HepG2 (cell line): Measurements from ENCODE around the gene EFCAB13. TPM values are rescaled to one million over a fixed set of nuclear protein-coding genes. Genes with fewer than 3 reads are reported as not detected.

ENCODE experiments used
- EP300 ChIP-seq, 3 experiments: sonication (generic) in 1 of 3; formaldehyde crosslinking in 1 of 3; IDR thresholded peaks; 2 replicates each; pipeline versions ENCODE4 v1.5.1 to v1.6.1; 2011 to 2020; ENCODE audit warnings: low read depth in 2 of 3, low read length in 2 of 3, borderline replicate concordance in 1 of 3, improper control_type of control experiment in 1 of 3, mild to moderate bottlenecking in 1 of 3, missing genetic modification reagents in 1 of 3, moderate library complexity in 1 of 3
- HNF4G ChIP-seq, 2 experiments: sonication (generic) in 1 of 2; formaldehyde crosslinking in 1 of 2; IDR thresholded peaks; 2 replicates each; pipeline versions ENCODE4 v1.4.0 to v1.6.1; 2011 to 2020; ENCODE audit warnings: borderline replicate concordance in 2 of 2, low read depth in 2 of 2, mild to moderate bottlenecking in 2 of 2, low read length in 1 of 2, missing genetic modification reagents in 1 of 2, moderate library complexity in 1 of 2
- IRX3 ChIP-seq: sonication (generic); formaldehyde crosslinking; IDR thresholded peaks from 2 replicates; pipeline ENCODE4 v1.8.1; 2023; ENCODE audit warnings: mild to moderate bottlenecking, low read depth, missing genetic modification reagents, borderline replicate concordance
- JUN ChIP-seq: sonication (generic); formaldehyde crosslinking; IDR thresholded peaks from 2 replicates; pipeline ENCODE4 v1.4.0; 2020; ENCODE audit warnings: mild to moderate bottlenecking, missing genetic modification reagents
- KDM5B ChIP-seq: sonication (generic); formaldehyde crosslinking; IDR thresholded peaks from 2 replicates; pipeline ENCODE4 v1.4.0; 2020; ENCODE audit warnings: missing genetic modification reagents, mild to moderate bottlenecking, borderline replicate concordance
- MBNL3 ChIP-seq: fragments of 250-450 bp; sonication (Bioruptor Pico); conservative IDR thresholded peaks from 2 replicates; pipeline ENCODE4 v1.8.0; 2022; ENCODE audit warnings: mild to moderate bottlenecking, inconsistent platforms
- MXI1 ChIP-seq: IDR thresholded peaks from 3 replicates; pipeline ENCODE4 v1.6.1; 2012; ENCODE audit warnings: low read depth, low read length, inconsistent platforms, borderline replicate concordance
- YEATS2 ChIP-seq: sonication (generic); formaldehyde crosslinking; IDR thresholded peaks from 2 replicates; pipeline ENCODE4 v1.4.0; 2020; ENCODE audit warnings: missing genetic modification reagents, borderline replicate concordance
- ZFP1 ChIP-seq: IDR thresholded peaks from 2 replicates; pipeline ENCODE4 v1.6.1; 2016
- ZNF17 ChIP-seq: sonication (generic); formaldehyde crosslinking; IDR thresholded peaks from 2 replicates; pipeline ENCODE4 v1.5.0; 2020; ENCODE audit warnings: mild to moderate bottlenecking, missing genetic modification reagents
- ZNF543 ChIP-seq: sonication (generic); formaldehyde crosslinking; IDR thresholded peaks from 2 replicates; pipeline ENCODE4 v1.4.0; 2020; ENCODE audit warnings: mild to moderate bottlenecking, missing genetic modification reagents
- polyA plus RNA-seq, 8 experiments: library from polyadenylated mRNA; depleted of rRNA in 3 of 8; stranded (reverse) in 7 of 8; unstranded in 1 of 8; fragments of >200 nt; fragmentation: Illumina TruSeq in 4 of 8; extraction: Trizol in 4 of 8; gene quantifications; 2 replicates each; pipeline versions ENCODE4 v1.2.1 to v1.2.3, GENCODE V29; 2011 to 2016; ENCODE audit warnings: low read depth in 4 of 8, missing spikeins in 1 of 8, mixed read lengths in 1 of 8; ENCODE audit not compliant: insufficient read depth in 1 of 8
- total RNA-seq, 5 experiments: library from RNA; depleted of rRNA; stranded (reverse); fragments of >200 nt; fragmentation: Illumina TruSeq; extraction: Trizol; gene quantifications; 2 replicates each; pipeline ENCODE4 v1.2.3, GENCODE V29; 2016; ENCODE audit warnings: low read depth in 1 of 5
- TF ChIP-seq, protein P1 (sequence below): sonication (generic); formaldehyde crosslinking; IDR thresholded peaks from 2 replicates; pipeline ENCODE4 v1.4.0; 2020; ENCODE audit warnings: mild to moderate bottlenecking, missing genetic modification reagents, borderline replicate concordance
- TF ChIP-seq, protein P2 (sequence below): sonication (generic); formaldehyde crosslinking; conservative IDR thresholded peaks from 2 replicates; pipeline ENCODE4 v1.4.0; 2020; ENCODE audit warnings: mild to moderate bottlenecking, missing genetic modification reagents, moderate library complexity
- TF ChIP-seq, protein P3 (sequence below): sonication (generic); formaldehyde crosslinking; IDR thresholded peaks from one replicate; pipeline ENCODE4 v1.5.1; 2020; ENCODE audit warnings: mild to moderate bottlenecking, missing genetic modification reagents; ENCODE audit errors: not compliant biosample characterization

The EFCAB13 gene
- total and polyA plus RNA-seq, 2 of the 13 experiments (the other 11 are each of a cell fraction or from before 2014, with no cell fraction given), result 0.22 to 0.71 TPM

DNA sequence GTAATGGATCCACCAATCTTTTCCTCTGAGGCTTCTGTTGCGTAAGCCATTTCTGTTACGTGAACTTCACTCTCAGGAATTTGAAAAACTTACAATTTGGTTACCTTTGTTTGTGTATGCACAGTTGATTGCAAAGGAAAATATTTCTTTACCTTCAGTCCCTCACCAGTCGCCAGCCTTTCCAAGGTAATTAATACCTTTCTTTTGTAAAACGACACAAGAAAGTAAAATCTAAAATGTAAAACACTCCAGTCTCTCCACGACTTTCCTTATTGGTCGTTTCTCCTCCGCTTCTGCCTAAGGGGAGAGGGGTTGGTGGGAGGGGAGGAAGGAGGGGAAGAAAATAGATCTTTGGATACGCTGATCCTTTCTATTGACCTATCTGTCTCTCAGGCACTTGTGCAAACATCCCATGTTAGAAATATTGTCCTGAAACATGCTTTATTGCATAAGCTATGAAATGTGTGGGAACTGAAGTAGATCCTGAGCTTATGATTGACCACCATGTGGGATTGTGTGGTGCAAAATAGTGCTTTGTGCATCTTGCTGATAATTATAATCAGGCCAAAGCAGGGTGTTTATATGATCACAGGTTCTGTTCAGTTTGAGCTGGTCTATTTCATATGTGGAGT is 32.4 kb upstream of the EFCAB13 start (continued):
- TF ChIP-seq YEATS2, result no peak
- TF ChIP-seq ZNF17, result no peak
- TF ChIP-seq IRX3 (CRISPR knock-in tag), result no peak
- TF ChIP-seq ZFP1, result peak; percentile 70; the same call in 1 of the 2 replicates
- no peak; the same call in 2 of the 3 replicates for TF ChIP-seq MXI1
- TF ChIP-seq MBNL3 (CRISPR knock-in tag), result no peak
- TF ChIP-seq, protein P1, sequence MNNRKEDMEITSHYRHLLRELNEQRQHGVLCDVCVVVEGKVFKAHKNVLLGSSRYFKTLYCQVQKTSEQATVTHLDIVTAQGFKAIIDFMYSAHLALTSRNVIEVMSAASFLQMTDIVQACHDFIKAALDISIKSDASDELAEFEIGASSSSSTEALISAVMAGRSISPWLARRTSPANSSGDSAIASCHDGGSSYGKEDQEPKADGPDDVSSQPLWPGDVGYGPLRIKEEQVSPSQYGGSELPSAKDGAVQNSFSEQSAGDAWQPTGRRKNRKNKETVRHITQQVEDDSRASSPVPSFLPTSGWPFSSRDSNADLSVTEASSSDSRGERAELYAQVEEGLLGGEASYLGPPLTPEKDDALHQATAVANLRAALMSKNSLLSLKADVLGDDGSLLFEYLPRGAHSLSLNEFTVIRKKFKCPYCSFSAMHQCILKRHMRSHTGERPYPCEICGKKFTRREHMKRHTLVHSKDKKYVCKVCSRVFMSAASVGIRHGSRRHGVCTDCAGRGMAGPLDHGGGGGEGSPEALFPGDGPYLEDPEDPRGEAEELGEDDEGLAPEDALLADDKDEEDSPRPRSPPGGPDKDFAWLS, result no peak
- peak; percentile 63 for TF ChIP-seq HNF4G (IDR thresholded peaks at IDR 0.05; ENCODE audit: borderline replicate concordance, low read depth, low read length)
- no peak for TF ChIP-seq HNF4G (CRISPR knock-in tag; IDR thresholded peaks at IDR 0.05; ENCODE audit: borderline replicate concordance, low read depth)
- TF ChIP-seq, protein P2, sequence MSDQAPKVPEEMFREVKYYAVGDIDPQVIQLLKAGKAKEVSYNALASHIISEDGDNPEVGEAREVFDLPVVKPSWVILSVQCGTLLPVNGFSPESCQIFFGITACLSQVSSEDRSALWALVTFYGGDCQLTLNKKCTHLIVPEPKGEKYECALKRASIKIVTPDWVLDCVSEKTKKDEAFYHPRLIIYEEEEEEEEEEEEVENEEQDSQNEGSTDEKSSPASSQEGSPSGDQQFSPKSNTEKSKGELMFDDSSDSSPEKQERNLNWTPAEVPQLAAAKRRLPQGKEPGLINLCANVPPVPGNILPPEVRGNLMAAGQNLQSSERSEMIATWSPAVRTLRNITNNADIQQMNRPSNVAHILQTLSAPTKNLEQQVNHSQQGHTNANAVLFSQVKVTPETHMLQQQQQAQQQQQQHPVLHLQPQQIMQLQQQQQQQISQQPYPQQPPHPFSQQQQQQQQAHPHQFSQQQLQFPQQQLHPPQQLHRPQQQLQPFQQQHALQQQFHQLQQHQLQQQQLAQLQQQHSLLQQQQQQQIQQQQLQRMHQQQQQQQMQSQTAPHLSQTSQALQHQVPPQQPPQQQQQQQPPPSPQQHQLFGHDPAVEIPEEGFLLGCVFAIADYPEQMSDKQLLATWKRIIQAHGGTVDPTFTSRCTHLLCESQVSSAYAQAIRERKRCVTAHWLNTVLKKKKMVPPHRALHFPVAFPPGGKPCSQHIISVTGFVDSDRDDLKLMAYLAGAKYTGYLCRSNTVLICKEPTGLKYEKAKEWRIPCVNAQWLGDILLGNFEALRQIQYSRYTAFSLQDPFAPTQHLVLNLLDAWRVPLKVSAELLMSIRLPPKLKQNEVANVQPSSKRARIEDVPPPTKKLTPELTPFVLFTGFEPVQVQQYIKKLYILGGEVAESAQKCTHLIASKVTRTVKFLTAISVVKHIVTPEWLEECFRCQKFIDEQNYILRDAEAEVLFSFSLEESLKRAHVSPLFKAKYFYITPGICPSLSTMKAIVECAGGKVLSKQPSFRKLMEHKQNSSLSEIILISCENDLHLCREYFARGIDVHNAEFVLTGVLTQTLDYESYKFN (CRISPR knock-in tag), result peak; percentile 76
- no peak for TF ChIP-seq JUN
- TF ChIP-seq KDM5B (CRISPR knock-in tag), result no peak
- no peak for TF ChIP-seq ZNF543 (CRISPR knock-in tag)
- TF ChIP-seq, protein P3, sequence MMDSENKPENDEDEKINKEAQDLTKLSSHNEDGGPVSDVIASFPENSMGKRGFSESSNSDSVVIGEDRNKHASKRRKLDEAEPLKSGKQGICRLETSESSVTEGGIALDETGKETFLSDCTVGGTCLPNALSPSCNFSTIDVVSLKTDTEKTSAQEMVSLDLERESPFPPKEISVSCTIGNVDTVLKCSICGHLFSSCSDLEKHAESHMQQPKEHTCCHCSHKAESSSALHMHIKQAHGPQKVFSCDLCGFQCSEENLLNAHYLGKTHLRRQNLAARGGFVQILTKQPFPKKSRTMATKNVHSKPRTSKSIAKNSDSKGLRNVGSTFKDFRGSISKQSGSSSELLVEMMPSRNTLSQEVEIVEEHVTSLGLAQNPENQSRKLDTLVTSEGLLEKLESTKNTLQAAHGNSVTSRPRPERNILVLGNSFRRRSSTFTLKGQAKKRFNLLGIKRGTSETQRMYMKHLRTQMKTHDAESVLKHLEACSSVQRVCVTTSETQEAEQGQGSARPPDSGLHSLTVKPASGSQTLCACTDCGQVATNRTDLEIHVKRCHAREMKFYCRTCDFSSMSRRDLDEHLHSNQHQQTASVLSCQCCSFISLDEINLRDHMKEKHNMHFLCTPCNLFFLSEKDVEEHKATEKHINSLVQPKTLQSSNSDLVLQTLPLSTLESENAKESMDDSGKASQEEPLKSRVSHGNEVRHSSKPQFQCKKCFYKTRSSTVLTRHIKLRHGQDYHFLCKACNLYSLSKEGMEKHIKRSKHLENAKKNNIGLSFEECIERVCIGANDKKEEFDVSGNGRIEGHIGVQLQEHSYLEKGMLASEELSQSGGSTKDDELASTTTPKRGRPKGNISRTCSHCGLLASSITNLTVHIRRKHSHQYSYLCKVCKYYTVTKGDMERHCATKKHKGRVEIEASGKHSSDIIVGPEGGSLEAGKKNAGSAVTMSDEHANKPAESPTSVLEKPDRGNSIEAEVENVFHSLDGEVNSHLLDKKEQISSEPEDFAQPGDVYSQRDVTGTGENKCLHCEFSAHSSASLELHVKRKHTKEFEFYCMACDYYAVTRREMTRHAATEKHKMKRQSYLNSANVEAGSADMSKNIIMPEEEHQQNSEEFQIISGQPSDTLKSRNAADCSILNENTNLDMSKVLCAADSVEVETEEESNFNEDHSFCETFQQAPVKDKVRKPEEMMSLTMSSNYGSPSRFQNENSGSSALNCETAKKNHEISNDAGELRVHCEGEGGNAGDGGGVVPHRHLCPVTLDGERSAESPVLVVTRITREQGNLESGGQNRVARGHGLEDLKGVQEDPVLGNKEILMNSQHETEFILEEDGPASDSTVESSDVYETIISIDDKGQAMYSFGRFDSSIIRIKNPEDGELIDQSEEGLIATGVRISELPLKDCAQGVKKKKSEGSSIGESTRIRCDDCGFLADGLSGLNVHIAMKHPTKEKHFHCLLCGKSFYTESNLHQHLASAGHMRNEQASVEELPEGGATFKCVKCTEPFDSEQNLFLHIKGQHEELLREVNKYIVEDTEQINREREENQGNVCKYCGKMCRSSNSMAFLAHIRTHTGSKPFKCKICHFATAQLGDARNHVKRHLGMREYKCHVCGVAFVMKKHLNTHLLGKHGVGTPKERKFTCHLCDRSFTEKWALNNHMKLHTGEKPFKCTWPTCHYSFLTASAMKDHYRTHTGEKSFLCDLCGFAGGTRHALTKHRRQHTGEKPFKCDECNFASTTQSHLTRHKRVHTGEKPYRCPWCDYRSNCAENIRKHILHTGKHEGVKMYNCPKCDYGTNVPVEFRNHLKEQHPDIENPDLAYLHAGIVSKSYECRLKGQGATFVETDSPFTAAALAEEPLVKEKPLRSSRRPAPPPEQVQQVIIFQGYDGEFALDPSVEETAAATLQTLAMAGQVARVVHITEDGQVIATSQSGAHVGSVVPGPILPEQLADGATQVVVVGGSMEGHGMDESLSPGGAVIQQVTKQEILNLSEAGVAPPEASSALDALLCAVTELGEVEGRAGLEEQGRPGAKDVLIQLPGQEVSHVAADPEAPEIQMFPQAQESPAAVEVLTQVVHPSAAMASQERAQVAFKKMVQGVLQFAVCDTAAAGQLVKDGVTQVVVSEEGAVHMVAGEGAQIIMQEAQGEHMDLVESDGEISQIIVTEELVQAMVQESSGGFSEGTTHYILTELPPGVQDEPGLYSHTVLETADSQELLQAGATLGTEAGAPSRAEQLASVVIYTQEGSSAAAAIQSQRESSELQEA (CRISPR knock-in tag), result no peak
- peak in 1 of 2 experiments; percentile 64; a peak in 1 of 4 replicates for TF ChIP-seq EP300 (IDR thresholded peaks at IDR 0.05; ENCODE audit: low read depth in 2 of 2, low read length in 2 of 2)
- peak; percentile 49; the same call in 1 of the 2 replicates for TF ChIP-seq EP300 (CRISPR knock-in tag; IDR thresholded peaks at IDR 0.05; ENCODE audit: borderline replicate concordance)
